Measurements from ENCODE around the gene KCNAB1.

KCNAB1 gene

DNA sequence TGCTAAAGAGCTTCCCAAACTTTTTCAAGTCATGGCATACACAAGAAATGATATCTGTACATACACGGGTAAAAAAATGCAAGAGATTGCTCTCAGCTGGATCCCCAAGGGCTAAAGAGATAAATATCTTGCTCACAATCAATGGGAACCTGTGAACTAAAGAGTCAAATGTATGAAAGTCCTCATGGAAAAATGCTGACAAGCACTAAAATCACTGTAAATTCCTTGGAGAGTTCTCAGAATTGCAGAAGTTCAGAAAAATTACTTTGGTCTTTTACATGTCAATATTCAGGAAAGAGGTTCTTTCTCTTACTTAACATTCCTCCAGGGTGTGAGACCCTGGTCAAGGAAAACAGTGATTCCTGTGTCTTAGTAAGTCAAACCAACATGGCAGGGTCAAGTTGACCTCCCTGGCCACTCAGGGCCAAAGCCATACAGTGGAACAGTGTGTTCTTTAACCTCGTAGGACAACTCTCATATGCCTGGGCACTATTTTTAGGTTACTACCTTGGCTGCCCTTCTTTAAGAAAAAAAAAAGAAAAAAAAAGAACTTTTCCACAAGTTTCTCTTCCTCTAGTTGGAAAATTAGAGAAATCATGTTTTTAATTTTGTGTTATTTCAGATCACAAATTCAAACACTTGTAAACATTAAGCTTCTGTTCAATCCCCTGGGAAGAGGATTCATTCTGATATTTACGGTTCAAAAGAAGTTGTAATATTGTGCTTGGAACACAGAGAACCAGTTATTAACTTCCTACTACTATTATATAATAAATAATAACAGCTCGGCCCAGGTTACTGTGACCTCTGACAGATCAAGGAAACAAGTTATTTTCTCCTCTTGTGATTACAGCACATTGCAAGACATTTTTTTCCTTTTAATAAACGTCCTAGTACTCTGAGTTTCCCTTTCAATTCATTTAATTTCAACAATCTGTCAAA lies 422.0 kb downstream of the KCNAB1 start:
- TF ChIP-seq, protein P1, sequence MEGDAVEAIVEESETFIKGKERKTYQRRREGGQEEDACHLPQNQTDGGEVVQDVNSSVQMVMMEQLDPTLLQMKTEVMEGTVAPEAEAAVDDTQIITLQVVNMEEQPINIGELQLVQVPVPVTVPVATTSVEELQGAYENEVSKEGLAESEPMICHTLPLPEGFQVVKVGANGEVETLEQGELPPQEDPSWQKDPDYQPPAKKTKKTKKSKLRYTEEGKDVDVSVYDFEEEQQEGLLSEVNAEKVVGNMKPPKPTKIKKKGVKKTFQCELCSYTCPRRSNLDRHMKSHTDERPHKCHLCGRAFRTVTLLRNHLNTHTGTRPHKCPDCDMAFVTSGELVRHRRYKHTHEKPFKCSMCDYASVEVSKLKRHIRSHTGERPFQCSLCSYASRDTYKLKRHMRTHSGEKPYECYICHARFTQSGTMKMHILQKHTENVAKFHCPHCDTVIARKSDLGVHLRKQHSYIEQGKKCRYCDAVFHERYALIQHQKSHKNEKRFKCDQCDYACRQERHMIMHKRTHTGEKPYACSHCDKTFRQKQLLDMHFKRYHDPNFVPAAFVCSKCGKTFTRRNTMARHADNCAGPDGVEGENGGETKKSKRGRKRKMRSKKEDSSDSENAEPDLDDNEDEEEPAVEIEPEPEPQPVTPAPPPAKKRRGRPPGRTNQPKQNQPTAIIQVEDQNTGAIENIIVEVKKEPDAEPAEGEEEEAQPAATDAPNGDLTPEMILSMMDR (IDR thresholded peaks at IDR 0.05; ENCODE audit: borderline replicate concordance, insufficient read depth, low read depth, low read length) = no peak

DNA sequence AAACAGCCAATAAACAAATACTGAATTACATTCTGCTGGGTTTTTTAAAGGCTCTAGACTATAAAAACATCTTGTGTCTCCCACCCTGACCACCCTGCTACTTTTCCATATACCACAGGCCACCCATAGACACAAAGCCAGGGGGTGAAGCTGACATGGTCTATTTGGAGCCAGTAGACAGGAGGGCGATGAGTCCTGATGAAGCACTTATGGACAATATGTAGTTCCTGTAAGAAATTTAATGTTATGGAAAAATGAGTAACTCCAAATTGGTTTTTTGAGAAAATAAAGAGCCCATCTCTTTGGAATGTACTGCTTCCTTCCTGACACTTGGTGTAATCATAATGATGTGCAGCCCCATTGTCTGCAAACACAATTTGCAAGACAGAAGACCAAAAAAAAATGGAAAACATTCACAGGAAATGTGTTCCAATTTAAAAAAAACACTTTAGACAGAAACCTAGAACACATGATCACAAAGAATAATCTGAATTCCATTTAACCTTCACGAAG lies 422.7 kb downstream of the KCNAB1 start:
- no peak overlapping the region for H3K4me3 ChIP-seq (ENCODE audit: low read depth, low read length)
- TF ChIP-seq, protein P1 (IDR thresholded peaks at IDR 0.05; ENCODE audit: borderline replicate concordance, insufficient read depth, low read depth, low read length) = no peak

More for the DNA sequence above, 422.0 kb downstream of the KCNAB1 start:
- H3K4me3 ChIP-seq (ENCODE audit: low read depth, low read length) = no peak overlapping the region

DNA sequence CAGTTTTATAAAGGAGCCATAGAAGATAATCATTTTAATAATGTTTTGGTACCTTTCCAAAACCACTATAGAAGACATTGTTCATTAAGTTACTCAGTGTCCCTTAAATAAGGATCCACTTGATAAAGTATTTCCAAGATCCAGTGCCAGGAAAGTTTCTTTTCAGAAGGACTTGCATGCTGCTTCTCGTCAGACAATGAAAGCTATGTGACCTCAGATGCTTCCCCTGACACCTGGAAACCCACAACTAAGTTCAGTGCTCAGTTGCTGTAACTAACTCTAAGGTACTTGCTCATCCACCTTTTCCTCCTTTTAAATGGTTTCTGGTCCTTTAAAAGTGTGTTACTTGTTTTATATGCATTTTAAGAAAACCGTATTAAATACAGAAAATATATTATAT lies 427.3 kb downstream of the KCNAB1 start:
- TF ChIP-seq, protein P1 (IDR thresholded peaks at IDR 0.05; ENCODE audit: borderline replicate concordance, insufficient read depth, low read depth, low read length) = no peak
- H3K4me3 ChIP-seq (ENCODE audit: low read depth, low read length) = no peak overlapping the region

DNA sequence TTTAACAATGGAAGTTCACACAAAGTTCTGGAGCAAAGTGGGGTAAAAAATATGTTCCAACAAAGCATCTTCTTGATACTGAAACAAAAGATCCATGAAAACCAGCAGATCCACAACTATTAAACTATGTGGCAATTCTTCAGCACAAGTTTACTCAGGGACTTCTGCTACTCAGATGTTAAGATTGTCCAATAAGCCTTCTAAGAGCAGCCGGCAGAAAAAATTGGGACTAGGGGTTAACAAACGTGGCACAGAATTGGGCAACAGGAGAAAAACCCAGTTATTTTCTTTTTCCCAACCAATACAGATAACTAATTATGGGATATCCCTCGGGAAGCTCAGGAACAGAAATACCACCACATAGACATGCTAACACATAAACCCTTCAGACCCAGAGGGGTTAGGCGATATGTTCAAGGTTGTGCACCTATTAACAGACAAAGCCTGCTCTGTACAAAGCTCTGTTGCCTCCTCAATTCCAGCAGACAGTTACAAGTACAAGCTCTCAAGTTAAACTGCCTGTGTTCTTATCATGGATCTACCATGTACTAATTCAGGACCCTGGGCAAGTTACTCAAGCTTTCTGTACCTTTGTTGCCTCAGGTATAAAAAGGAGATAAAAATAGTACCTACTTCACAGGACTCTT lies 427.8 kb downstream of the KCNAB1 start:
- TF ChIP-seq, protein P1 (IDR thresholded peaks at IDR 0.05; ENCODE audit: borderline replicate concordance, insufficient read depth, low read depth, low read length) = no peak

DNA sequence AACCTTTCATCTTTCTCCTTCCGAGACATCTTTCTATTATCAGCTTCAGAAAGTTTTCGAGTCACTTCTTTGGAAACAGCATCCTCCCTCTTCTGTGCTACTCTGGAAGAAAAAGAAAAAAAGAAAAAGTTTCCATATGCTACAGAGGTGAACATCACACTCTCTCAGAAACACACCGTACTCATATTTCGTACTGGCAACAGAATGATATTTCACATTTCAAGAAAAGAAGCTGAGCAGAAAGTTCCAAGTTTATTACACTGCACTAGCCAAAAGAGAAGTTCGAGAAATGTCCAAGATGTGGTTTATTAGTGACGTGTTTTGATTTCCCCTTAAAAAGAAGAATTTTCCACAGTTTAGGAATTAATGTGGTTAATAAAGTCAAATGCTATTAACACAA lies 428.5 kb downstream of the KCNAB1 start:
- TF ChIP-seq, protein P1 (IDR thresholded peaks at IDR 0.05; ENCODE audit: borderline replicate concordance, insufficient read depth, low read depth, low read length) = no peak
- no peak overlapping the region for H3K4me3 ChIP-seq (ENCODE audit: low read depth, low read length)

More for the DNA sequence above, 427.8 kb downstream of the KCNAB1 start:
- H3K4me3 ChIP-seq (ENCODE audit: low read depth, low read length) = no peak overlapping the region

DNA sequence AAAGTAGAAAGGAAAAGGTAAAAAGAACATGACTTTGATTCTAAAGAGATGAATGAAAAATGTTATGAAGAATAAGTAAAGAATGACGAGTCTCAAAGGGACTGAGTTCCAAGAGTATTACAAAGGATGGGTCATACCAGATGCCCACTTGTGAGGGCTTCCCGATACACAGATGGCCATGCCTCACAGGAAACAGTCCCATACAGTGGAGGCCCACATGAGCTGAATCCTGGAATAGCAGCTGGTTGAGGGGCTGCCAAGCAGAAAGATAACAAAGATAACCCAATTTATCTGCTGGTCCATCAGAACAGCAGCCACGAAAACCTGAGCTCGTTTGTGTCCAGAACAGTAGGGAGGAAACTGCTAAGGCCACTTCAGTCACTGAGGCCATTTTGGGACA lies 430.9 kb downstream of the KCNAB1 start:
- TF ChIP-seq, protein P1 (IDR thresholded peaks at IDR 0.05; ENCODE audit: borderline replicate concordance, insufficient read depth, low read depth, low read length) = no peak
- no peak overlapping the region for H3K4me3 ChIP-seq (ENCODE audit: low read depth, low read length)

Measured in GM12875 (cell line).